HFFc6 (cell line): ENCODE data around the gene RHBDF2. TPM values are rescaled to one million over a fixed set of nuclear protein-coding genes. Genes with fewer than 3 reads are reported as not detected.

Source experiments
- DNase-seq: peaks from one replicate; pipeline ENCODE4 v3.0.0-alpha.2; 2018
- H3K27ac Mint-ChIP-seq: 2 replicates; pipeline ENCODE4 v1.8.0; 2020; ENCODE audit warnings: mild to moderate bottlenecking, mixed read lengths
- H3K27me3 Mint-ChIP-seq: 2 replicates; pipeline ENCODE4 v1.8.0; 2021; ENCODE audit warnings: mild to moderate bottlenecking, moderate library complexity, mixed read lengths; ENCODE audit not compliant: insufficient read depth
- H3K36me3 Mint-ChIP-seq: 2 replicates; pipeline ENCODE4 v1.8.0; 2021; ENCODE audit warnings: low read depth, mixed read lengths
- H3K4me1 Mint-ChIP-seq: 2 replicates; pipeline ENCODE4 v1.8.0; 2020; ENCODE audit warnings: low read depth, mixed read lengths
- H3K4me3 Mint-ChIP-seq: 2 replicates; pipeline ENCODE4 v1.8.0; 2020; ENCODE audit warnings: mild to moderate bottlenecking, moderate library complexity, mixed read lengths
- H3K9me3 Mint-ChIP-seq: 2 replicates; pipeline ENCODE4 v1.8.0; 2020; ENCODE audit warnings: mild to moderate bottlenecking, mixed read lengths
- CTCF ChIP-seq: fragments of 200-600 bp; sonication (generic); IDR thresholded peaks from 2 replicates; pipeline ENCODE4 v1.5.0; 2021; ENCODE audit warnings: antibody characterized with exemption, mild to moderate bottlenecking
- total RNA-seq, 6 experiments: library from RNA; stranded (reverse); fragmentation: NEBNext Ultra II Directional; extraction: Animal tissue kit (Norgen Biotek cat#: 25700); gene quantifications; 2 replicates in 1 of 6; 3 replicates in 5 of 6; pipeline ENCODE4 v1.2.3, GENCODE V29; 2021

Gene RHBDF2
- total RNA-seq, 6 experiments from 2014 or later, result 7.1 to 13.1 (median 9.4) TPM

- no peak for DNase-seq
- Mint-ChIP-seq H3K27ac (peak overlapping the region; percentile 72), H3K36me3 (no peaks in the 10 kb centered on the region), H3K27me3 (no peaks in the 10 kb centered on the region; the same call in 1 of the 2 replicates), H3K4me3 (peak overlapping the region; percentile 96), H3K9me3 (no peaks in the 10 kb centered on the region), H3K4me1 (peaks cover 43% of the 10 kb centered on the region)
- TF ChIP-seq CTCF, result no peak
Measured at GRCh38 chr17:76452127-76452659, 49.0 kb downstream of the RHBDF2 start.

GRCh38 chr17:76451506-76451905 lies 49.7 kb downstream of the RHBDF2 start:
- TF ChIP-seq CTCF, result no peak
- Mint-ChIP-seq H3K4me3 (peak overlapping the region; percentile 96), H3K27ac (peak overlapping the region; percentile 18), H3K27me3 (no peaks in the 10 kb centered on the region; the same call in 1 of the 2 replicates), H3K4me1 (peaks cover 50% of the 10 kb centered on the region), H3K9me3 (no peaks in the 10 kb centered on the region), H3K36me3 (no peaks in the 10 kb centered on the region)
- no peak for DNase-seq

- no peak for TF ChIP-seq CTCF
- peaks cover 73% of the 10 kb centered on the region for H3K4me1 Mint-ChIP-seq
- H3K4me3 Mint-ChIP-seq, result peak overlapping the region; percentile 4; the same call in 1 of the 2 replicates
- no peak for DNase-seq
- H3K36me3 Mint-ChIP-seq, result no peaks in the 10 kb centered on the region
- peak overlapping the region; percentile 96 for H3K27ac Mint-ChIP-seq
- no peaks in the 10 kb centered on the region for H3K9me3 Mint-ChIP-seq
- no peaks in the 10 kb centered on the region; the same call in none of the 2 replicates for H3K27me3 Mint-ChIP-seq
Measured at GRCh38 chr17:76449126-76449525, 52.1 kb downstream of the RHBDF2 start.

GRCh38 chr17:76447931-76448652 lies 53.1 kb downstream of the RHBDF2 start:
- H3K9me3 Mint-ChIP-seq, result no peaks in the 10 kb centered on the region
- DNase-seq, result peak; percentile 60
- H3K4me1 Mint-ChIP-seq, result peaks cover 84% of the 10 kb centered on the region
- no peak for TF ChIP-seq CTCF
- no peaks in the 10 kb centered on the region for H3K36me3 Mint-ChIP-seq
- peak overlapping the region; percentile 92; the same call in 1 of the 2 replicates for H3K4me3 Mint-ChIP-seq
- H3K27me3 Mint-ChIP-seq, result no peaks in the 10 kb centered on the region; the same call in none of the 2 replicates
- peak overlapping the region; percentile 96 for H3K27ac Mint-ChIP-seq

GRCh38 chr17:76446449-76447231 lies 54.6 kb downstream of the RHBDF2 start:
- Mint-ChIP-seq H3K4me3 (peak overlapping the region; percentile 92), H3K27me3 (peaks cover 2% of the 10 kb centered on the region), H3K27ac (peak overlapping the region; percentile 96), H3K9me3 (no peaks in the 10 kb centered on the region), H3K36me3 (no peaks in the 10 kb centered on the region; the same call in 1 of the 2 replicates), H3K4me1 (peaks cover 94% of the 10 kb centered on the region)
- TF ChIP-seq CTCF, result no peak
- DNase-seq, result peak; percentile 90
